K562 (cell line): ENCODE data around the gene TCF12. TPM values are rescaled to one million over a fixed set of nuclear protein-coding genes. Genes with fewer than 3 reads are reported as not detected.

Experiments
- ATAC-seq: fragments of 200-7000 bp; cut with Tn5 transposase; 3 replicates; pipeline ENCODE4 v1.9.1; 2020; ENCODE audit warnings: moderate library complexity
- BruUV-seq: library from RNA; stranded (reverse); fragments of 400-500 nt; replicated peaks from 2 replicates; lab custom pipeline; 2021; lab: Mats Ljungman, UMichigan
- CTCF ChIA-PET: fragments of 300-600 bp; formaldehyde crosslinking; extraction: SDS; loops from one replicate; lab custom pipeline; 2021; ENCODE audit warnings: low intra/inter-chr PET ratio; lab: Yijun Ruan, JAX
- POLR2A ChIA-PET: fragments of 300-600, 350-650 bp; sonication (Branson Sonifier 250); formaldehyde crosslinking; extraction: SDS; loops from one replicate; lab custom pipeline; 2021; ENCODE audit warnings: antibody characterized with exemption, inconsistent platforms; lab: Yijun Ruan, JAX
- DNase-seq, 4 experiments: peaks; one replicate each; pipeline versions ENCODE4 v3.0.0 to v3.0.0-alpha.2; 2011 to 2018; ENCODE audit warnings: low spot score in 3 of 4, mixed read lengths in 3 of 4; ENCODE audit errors: extremely low read depth in 1 of 4
- FAIRE-seq: peaks from 2 replicates; lab custom pipeline; 2011; peaks lifted over from hg19 to GRCh38; lab: Jason Lieb, UNC
- H2AFZ ChIP-seq: 2 replicates; pipeline ENCODE4 v1.6.0; 2011; ENCODE audit warnings: low read depth, low read length, control low read depth, inconsistent platforms
- H3K27ac ChIP-seq: fragments of 200-600 bp; 3 replicates; pipeline ENCODE4 v1.8.0; 2011; ENCODE audit warnings: low read depth, mild to moderate bottlenecking, control low read depth, inconsistent platforms, low read length, moderate library complexity, mixed read lengths; ENCODE audit errors: extremely low read depth
- H3K27me3 ChIP-seq, 2 experiments: fragments of 300-600 bp in 1 of 2; 2 replicates in 1 of 2; 3 replicates in 1 of 2; pipeline versions ENCODE4 v1.6.0 to v1.8.0; 2011; ENCODE audit warnings: inconsistent platforms in 2 of 2, low read length in 2 of 2, mild to moderate bottlenecking in 1 of 2, mixed read lengths in 1 of 2, moderate library complexity in 1 of 2; ENCODE audit not compliant: control insufficient read depth in 2 of 2, insufficient read depth in 2 of 2
- H3K36me3 ChIP-seq: fragments of 300-600 bp; 3 replicates; pipeline ENCODE4 v1.8.0; 2011; ENCODE audit warnings: mild to moderate bottlenecking, low read length, inconsistent platforms; ENCODE audit not compliant: control insufficient read depth, insufficient read depth
- H3K4me1 ChIP-seq, 2 experiments: fragments of 200-600 bp in 1 of 2; replicated peaks in 1 of 2; 2 replicates in 1 of 2; 3 replicates in 1 of 2; pipeline versions ENCODE4 v1.5.1 to v1.8.0; 2011; ENCODE audit warnings: inconsistent platforms in 2 of 2, low read length in 2 of 2, mild to moderate bottlenecking in 1 of 2, mixed read lengths in 1 of 2, moderate library complexity in 1 of 2; ENCODE audit not compliant: control insufficient read depth in 2 of 2, insufficient read depth in 2 of 2
- H3K4me2 ChIP-seq: 2 replicates; pipeline ENCODE4 v1.6.1; 2011; ENCODE audit warnings: low read length, control low read depth, inconsistent platforms, mixed read lengths; ENCODE audit not compliant: insufficient read depth
- H3K4me3 ChIP-seq: fragments of 200-600 bp; sonication (generic), shearing (Covaris generic); 2 replicates; pipeline ENCODE4 v1.5.1; 2016; ENCODE audit warnings: control low read depth, inconsistent platforms
- H3K79me2 ChIP-seq: fragments of 200-600 bp; 3 replicates; pipeline ENCODE4 v1.8.0; 2011; ENCODE audit warnings: low read length, inconsistent platforms; ENCODE audit not compliant: control insufficient read depth, insufficient read depth
- H3K9ac ChIP-seq, 2 experiments: 2 replicates each; pipeline versions ENCODE4 v1.6.0 to v1.6.1; 2011; ENCODE audit warnings: low read depth in 2 of 2, low read length in 2 of 2, control low read depth in 1 of 2, inconsistent platforms in 1 of 2, mild to moderate bottlenecking in 1 of 2, mixed read lengths in 1 of 2; ENCODE audit not compliant: insufficient read depth in 1 of 2
- H3K9me1 ChIP-seq: one replicate; pipeline ENCODE4 v1.6.0; 2011; ENCODE audit warnings: inconsistent platforms, mild to moderate bottlenecking, low read length, moderate library complexity; ENCODE audit not compliant: control insufficient read depth, insufficient read depth
- H3K9me3 ChIP-seq: replicated peaks from 2 replicates; pipeline ENCODE4 v1.5.1; 2011; ENCODE audit warnings: low read depth, low read length, inconsistent platforms; ENCODE audit not compliant: control insufficient read depth, insufficient read depth
- H4K20me1 ChIP-seq: replicated peaks from 2 replicates; pipeline ENCODE4 v1.6.1; 2011; ENCODE audit warnings: low read length, inconsistent platforms, mixed read lengths; ENCODE audit not compliant: control insufficient read depth, insufficient read depth
- DMBX1 ChIP-seq: fragments of 250-450 bp; sonication (Bioruptor Pico); IDR thresholded peaks from 2 replicates; pipeline ENCODE4 v1.8.0; 2022; ENCODE audit warnings: inconsistent platforms, mild to moderate bottlenecking, moderate library complexity, borderline replicate concordance
- GATA2 ChIP-seq: sonication (generic); formaldehyde crosslinking; IDR thresholded peaks from 2 replicates; pipeline ENCODE4 v1.4.0; 2020; ENCODE audit warnings: mild to moderate bottlenecking, missing genetic modification reagents
- SMARCA4 ChIP-seq: fragments of 450-650 bp; IDR thresholded peaks from 2 replicates; pipeline ENCODE4 v1.6.1; 2016
- TEAD2 ChIP-seq: fragments of 450-650 bp; IDR thresholded peaks from 2 replicates; pipeline ENCODE4 v1.6.1; 2016; ENCODE audit warnings: missing genetic modification characterization, control low read depth, missing compliant biosample characterization
- TEAD4 ChIP-seq, 2 experiments: sonication (generic) in 1 of 2; formaldehyde crosslinking in 1 of 2; IDR thresholded peaks; 2 replicates each; pipeline versions ENCODE4 v1.6.1 to v1.8.0; 2012 to 2022; ENCODE audit warnings: borderline replicate concordance in 1 of 2, inconsistent platforms in 1 of 2, low read length in 1 of 2, mild to moderate bottlenecking in 1 of 2, missing genetic modification reagents in 1 of 2
- ZBTB7A ChIP-seq: IDR thresholded peaks from 2 replicates; pipeline ENCODE4 v1.6.1; 2011; ENCODE audit warnings: low read depth, mild to moderate bottlenecking, low read length, moderate library complexity, borderline replicate concordance; ENCODE audit not compliant: control insufficient read depth
- WGBS: fragments of 100-300 bp; shearing (Covaris generic); methylation state at CpG from one replicate; pipeline ENCODE4 v1.1.6; 2016; ENCODE audit warnings: low coverage, mixed read lengths; ENCODE audit not compliant: insufficient coverage; ENCODE audit errors: missing lambda C conversion rate; 5-methylcytosine and 5-hydroxymethylcytosine counted together
- in situ Hi-C: fragments of 300-500 bp; cut with MboI; formaldehyde crosslinking; loops from 4 replicates; pipeline ENCODE4 v1.15.0; 2018; ENCODE audit warnings: inconsistent platforms, mixed read lengths
- intact Hi-C: fragments of 100-400 bp; cut with micrococcal nuclease; formaldehyde crosslinking; loops from 2 replicates; pipeline ENCODE4 v1.14.2; 2022
- polyA plus RNA-seq, 8 experiments: library from polyadenylated mRNA; depleted of rRNA in 4 of 8; stranded (reverse) in 5 of 8; unstranded in 3 of 8; fragments of >200 nt; fragmentation: Nextera tagmentation in 2 of 8; fragmentation: Illumina TruSeq in 1 of 8; extraction: Ambion mirVana in 2 of 8; extraction: Trizol in 1 of 8; gene quantifications; 2 replicates each; pipeline versions ENCODE4 v1.2.1 to v1.2.3, GENCODE V29; 2011 to 2014; ENCODE audit warnings: inconsistent platforms in 1 of 8, missing spikeins in 1 of 8
- total RNA-seq, 7 experiments: library from RNA; depleted of rRNA in 6 of 7; stranded (reverse); fragments of >200 nt in 6 of 7; fragmentation: Illumina TruSeq in 2 of 7; extraction: Trizol in 2 of 7; gene quantifications; 2 replicates each; pipeline versions ENCODE4 v1.2.1 to v1.2.3, GENCODE V29; 2011 to 2021; ENCODE audit warnings: low replicate concordance in 1 of 7
- TF ChIP-seq, protein P1 (sequence below): IDR thresholded peaks from 2 replicates; pipeline ENCODE4 v1.6.1; 2014; ENCODE audit warnings: antibody characterized with exemption

Gene TCF12
- total and polyA plus RNA-seq, 9 of the 15 experiments (the other 6 are each of a cell fraction or from before 2014, with no cell fraction given), result 10.5 to 132 (median 52.9) TPM

DNA sequence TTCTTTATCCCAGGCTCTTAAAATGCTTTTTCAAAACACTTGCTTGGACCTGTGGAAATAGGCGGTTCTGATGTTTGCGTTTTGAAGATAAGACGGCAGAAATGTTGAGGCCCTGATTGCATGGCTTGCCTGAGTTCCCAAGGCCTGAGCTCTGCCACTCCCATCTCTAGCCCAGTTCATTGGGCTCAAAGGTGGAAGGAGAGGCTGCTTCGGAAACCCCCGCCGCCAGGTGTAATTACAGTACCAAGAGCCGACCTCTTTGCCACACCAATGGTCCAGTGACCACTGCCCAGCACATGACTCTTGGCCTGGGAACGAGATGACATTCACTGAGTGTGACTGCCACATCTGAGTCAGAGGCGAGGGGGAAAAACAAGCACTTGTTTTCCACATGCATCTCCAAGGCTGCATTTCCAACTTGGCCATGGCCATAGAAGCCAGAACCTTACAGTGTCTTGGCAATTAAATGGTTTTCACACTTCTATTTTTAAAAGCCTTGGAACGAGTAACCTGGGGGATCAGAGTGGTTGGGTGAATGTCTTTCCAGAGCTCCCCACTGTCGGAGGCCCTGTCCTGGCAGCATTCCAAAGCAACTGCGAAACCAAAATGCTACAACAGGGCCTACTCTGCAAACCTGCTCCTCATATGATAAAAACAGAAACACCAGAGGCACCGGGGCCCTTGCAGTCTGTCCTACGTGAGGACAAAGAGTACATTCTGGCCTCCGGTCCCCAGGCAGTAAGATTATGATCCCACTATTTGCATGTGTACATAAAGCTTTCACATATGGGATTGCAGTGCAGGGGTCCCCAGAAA, 394.1 kb downstream of the TCF12 start:
- Histone ChIP-seq H3K4me1 (peaks cover 22 to 23% of the 10 kb centered on the region in 2 experiments), H3K79me2 (no peaks in the 10 kb centered on the region), H3K4me3 (no peak overlapping the region), H3K9me3 (no peaks in the 10 kb centered on the region), H4K20me1 (no peaks in the 10 kb centered on the region), H2AFZ (peak overlapping the region; percentile 92), H3K27ac (peak overlapping the region; percentile 74), H3K4me2 (peak overlapping the region; percentile 57), H3K36me3 (no peaks in the 10 kb centered on the region), H3K27me3 (no peaks in the 10 kb centered on the region), H3K9ac (peak overlapping the region; percentile 47 to 84; a peak in 3 of 4 replicates), H3K9me1 (no peaks in the 10 kb centered on the region)
- ATAC-seq (peak; percentile 85), DNase-seq (peak; percentile 41 to 81 (median 54)), FAIRE-seq (peak; percentile 82)
- WGBS, result 8% methylated on average over 15 of the region's 15 CpGs
- intact Hi-C loops (no loop called here), in situ Hi-C loops (loop anchor here (25.0 kb wide), 1 partner anchor 825 kb away; no protein-coding TSS in a partner anchor)
- BruUV-seq, result no TSS peak
- ChIA-PET CTCF (no interaction called here), POLR2A (interaction anchor here (0.6 to 1.7 kb wide), 6 partner anchors 10 to 525 kb away, joined by 3 to 9 read pairs (median 4); no protein-coding TSS in a partner anchor)
- no peak for TF ChIP-seq ZBTB7A
- TF ChIP-seq GATA2 (CRISPR knock-in tag), result 0 out of 2 replicates have a peak, but pooled peaks have one; percentile 10
- TF ChIP-seq TEAD4 (IDR thresholded peaks at IDR 0.05; ENCODE audit: low read length), result peak; percentile 46; the same call in 1 of the 2 replicates
- no peak for TF ChIP-seq TEAD4 (CRISPR knock-in tag; IDR thresholded peaks at IDR 0.05; ENCODE audit: borderline replicate concordance)
- TF ChIP-seq SMARCA4, result peak; percentile 73
- peak; percentile 77; the same call in 1 of the 2 replicates for TF ChIP-seq DMBX1 (CRISPR knock-in tag)
- peak; percentile 62 for TF ChIP-seq TEAD2 (tag)
- TF ChIP-seq, protein P1, sequence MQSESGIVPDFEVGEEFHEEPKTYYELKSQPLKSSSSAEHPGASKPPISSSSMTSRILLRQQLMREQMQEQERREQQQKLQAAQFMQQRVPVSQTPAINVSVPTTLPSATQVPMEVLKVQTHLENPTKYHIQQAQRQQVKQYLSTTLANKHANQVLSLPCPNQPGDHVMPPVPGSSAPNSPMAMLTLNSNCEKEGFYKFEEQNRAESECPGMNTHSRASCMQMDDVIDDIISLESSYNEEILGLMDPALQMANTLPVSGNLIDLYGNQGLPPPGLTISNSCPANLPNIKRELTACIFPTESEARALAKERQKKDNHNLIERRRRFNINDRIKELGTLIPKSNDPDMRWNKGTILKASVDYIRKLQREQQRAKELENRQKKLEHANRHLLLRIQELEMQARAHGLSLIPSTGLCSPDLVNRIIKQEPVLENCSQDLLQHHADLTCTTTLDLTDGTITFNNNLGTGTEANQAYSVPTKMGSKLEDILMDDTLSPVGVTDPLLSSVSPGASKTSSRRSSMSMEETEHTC, result 0 out of 2 replicates have a peak, but pooled peaks have one; percentile 18
